Measurements from ENCODE around the gene EPHA8.

Gene EPHA8

GRCh38 chr1:22562584-22563583 lies at the start of gene EPHA8:
EPHA8 (plus strand) TSS chr1:22563489; CDS start chr1:22563636, 147 bp downstream.
- no peak for DNase-seq (ENCODE audit: low spot score)

- no peak for DNase-seq (ENCODE audit: low spot score)
These were observed 46.2 kb upstream of the EPHA8 start for GRCh38 chr1:22516906-22517571.

GRCh38 chr1:22517956-22518355 lies 45.3 kb upstream of the EPHA8 start:
- DNase-seq (ENCODE audit: low spot score) = no peak

- no peak for DNase-seq (ENCODE audit: low spot score)
These were observed 44.9 kb upstream of the EPHA8 start for GRCh38 chr1:22518379-22518778.

- no peak for DNase-seq (ENCODE audit: low spot score)
These were observed 42.4 kb upstream of the EPHA8 start for GRCh38 chr1:22520871-22521270.

- DNase-seq (ENCODE audit: low spot score) = no peak
These were observed 41.6 kb upstream of the EPHA8 start for GRCh38 chr1:22521692-22522091.

GRCh38 chr1:22522221-22522743 lies 41.0 kb upstream of the EPHA8 start:
- DNase-seq (ENCODE audit: low spot score) = no peak

GRCh38 chr1:22524481-22524880 lies 38.8 kb upstream of the EPHA8 start:
- no peak for DNase-seq (ENCODE audit: low spot score)

GRCh38 chr1:22525211-22525610 lies 38.1 kb upstream of the EPHA8 start:
- no peak for DNase-seq (ENCODE audit: low spot score)

GRCh38 chr1:22525646-22526045 lies 37.6 kb upstream of the EPHA8 start:
- DNase-seq (ENCODE audit: low spot score) = no peak

- DNase-seq (ENCODE audit: low spot score) = peak; percentile 28
These were observed 37.2 kb upstream of the EPHA8 start for GRCh38 chr1:22526098-22526497.

GRCh38 chr1:22526677-22527076 lies 36.6 kb upstream of the EPHA8 start:
- DNase-seq (ENCODE audit: low spot score) = no peak

GRCh38 chr1:22527122-22527521 lies 36.2 kb upstream of the EPHA8 start:
- peak; percentile 24 for DNase-seq (ENCODE audit: low spot score)

- DNase-seq (ENCODE audit: low spot score) = peak; percentile 68
These were observed 35.6 kb upstream of the EPHA8 start for GRCh38 chr1:22527555-22528296.

- DNase-seq (ENCODE audit: low spot score) = no peak
These were observed 34.8 kb upstream of the EPHA8 start for GRCh38 chr1:22528451-22528850.

- no peak for DNase-seq (ENCODE audit: low spot score)
These were observed 33.2 kb upstream of the EPHA8 start for GRCh38 chr1:22529901-22530621.

GRCh38 chr1:22530715-22531114 lies 32.6 kb upstream of the EPHA8 start:
- DNase-seq (ENCODE audit: low spot score) = no peak

GRCh38 chr1:22531251-22531650 lies 32.0 kb upstream of the EPHA8 start:
- no peak for DNase-seq (ENCODE audit: low spot score)

GRCh38 chr1:22533244-22533895 lies 29.9 kb upstream of the EPHA8 start:
- DNase-seq (ENCODE audit: low spot score) = no peak

- DNase-seq (ENCODE audit: low spot score) = no peak
These were observed 28.3 kb upstream of the EPHA8 start for GRCh38 chr1:22534951-22535350.

- DNase-seq (ENCODE audit: low spot score) = no peak
These were observed 27.9 kb upstream of the EPHA8 start for GRCh38 chr1:22535399-22535798.

All from cerebellar cortex (tissue), 1 donor.